DND-41 (cell line): ENCODE measurements around the gene SPCS2.

Experiments
- CTCF ChIP-seq: IDR thresholded peaks from 2 replicates; pipeline ENCODE4 v1.5.1; 2012; ENCODE audit warnings: borderline replicate concordance, low read length, moderate library complexity, mild to moderate bottlenecking; ENCODE audit not compliant: poor library complexity, severe bottlenecking; ENCODE audit errors: extremely low read depth
- EZH2 ChIP-seq: IDR thresholded peaks from 3 replicates; pipeline ENCODE4 v1.6.1; 2012; ENCODE audit warnings: borderline replicate concordance, low read depth, mild to moderate bottlenecking, moderate library complexity, low read length, inconsistent platforms; ENCODE audit not compliant: severe bottlenecking

- TF ChIP-seq CTCF: no peak
- TF ChIP-seq EZH2: no peak
These were observed 62.3 kb downstream of the SPCS2 start for GRCh38 chr11:75011357-75011756.
